GM12891 (cell line): ENCODE measurements around the gene PRADC1.

ENCODE experiments used
- POLR2A ChIP-seq: IDR thresholded peaks from 2 replicates; pipeline ENCODE4 v1.6.1; 2011; ENCODE audit warnings: low read depth, low read length, control low read depth
- POLR2AphosphoS5 ChIP-seq: IDR thresholded peaks from 2 replicates; pipeline ENCODE4 v1.6.1; 2011; ENCODE audit warnings: low read depth, low read length, control low read depth

DNA sequence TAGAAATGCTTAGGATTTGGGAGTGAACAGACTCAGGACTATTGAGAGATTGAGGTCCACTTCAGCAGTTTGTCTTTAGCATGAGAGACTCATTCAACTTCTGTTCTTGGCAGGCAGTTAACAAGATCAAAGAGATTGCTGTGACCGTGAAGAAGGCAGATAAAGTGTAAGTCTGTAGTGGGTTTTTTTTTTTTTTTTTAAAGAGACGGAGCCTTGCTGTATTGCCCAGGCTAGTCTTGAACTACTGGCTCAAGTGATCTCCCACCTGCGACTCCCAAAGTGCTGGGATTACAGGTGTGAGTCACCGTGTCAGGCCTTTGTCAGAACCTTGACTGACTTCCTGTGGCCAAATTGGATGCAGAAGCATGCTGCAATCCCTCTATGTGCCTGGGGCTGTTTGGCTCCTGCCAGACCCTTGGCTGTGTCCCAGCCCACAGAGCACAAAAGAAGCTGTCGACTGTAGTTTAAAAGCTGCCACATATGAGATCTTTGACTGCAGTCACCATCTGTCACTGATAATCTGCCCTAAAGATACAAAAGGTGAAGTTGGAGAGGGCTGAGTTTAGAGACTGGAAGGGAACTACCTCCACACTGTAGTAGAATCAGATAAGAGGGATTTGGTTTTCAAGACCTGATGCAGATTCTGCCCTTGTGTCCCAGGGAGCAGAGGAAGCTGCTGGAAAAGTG is 11.0 kb upstream of the PRADC1 start:
- TF ChIP-seq POLR2A (no peak), POLR2AphosphoS5 (no peak)
